GM10266 (cell line): ENCODE results near the gene RASGRP1.

ENCODE experiments used
- DNase-seq: peaks from one replicate; pipeline ENCODE4 v3.0.0; 2012; ENCODE audit errors: extremely low spot score
- CTCF ChIP-seq: IDR thresholded peaks from 2 replicates; pipeline ENCODE4 v1.5.1; 2012; ENCODE audit warnings: mild to moderate bottlenecking, low read depth; ENCODE audit not compliant: control insufficient read depth, insufficient read depth; ENCODE audit errors: missing control alignments

The RASGRP1 gene

GRCh38 chr15:38477637-38478036, 87.0 kb downstream of the RASGRP1 start:
- TF ChIP-seq CTCF, result no peak
- DNase-seq, result no peak

DNA sequence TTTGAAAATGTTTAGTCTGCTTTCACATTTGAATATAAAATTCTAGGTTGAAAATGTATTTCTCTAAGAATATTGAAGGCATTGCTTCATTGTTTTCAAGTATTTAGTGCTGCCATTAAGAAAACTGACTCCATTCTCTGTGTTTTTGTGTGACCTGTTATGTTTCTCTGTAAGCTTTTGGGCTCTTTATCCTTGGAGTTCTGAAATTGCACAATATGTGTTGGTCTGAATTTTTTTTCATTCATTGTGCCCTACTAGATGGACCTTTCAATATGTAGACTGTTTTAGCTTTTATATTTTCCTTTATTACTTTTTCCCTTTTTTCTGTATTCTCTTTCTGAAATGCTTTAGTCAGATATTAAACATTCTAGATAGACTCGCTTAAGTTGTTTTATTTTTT, 88.5 kb downstream of the RASGRP1 start:
- no peak for TF ChIP-seq CTCF
- DNase-seq, result no peak

- no peak for TF ChIP-seq CTCF
- DNase-seq, result no peak
Measured at GRCh38 chr15:38475361-38475760, 89.3 kb downstream of the RASGRP1 start.

GRCh38 chr15:38474155-38474757, 90.4 kb downstream of the RASGRP1 start:
- peak; percentile 73 for TF ChIP-seq CTCF

DNA sequence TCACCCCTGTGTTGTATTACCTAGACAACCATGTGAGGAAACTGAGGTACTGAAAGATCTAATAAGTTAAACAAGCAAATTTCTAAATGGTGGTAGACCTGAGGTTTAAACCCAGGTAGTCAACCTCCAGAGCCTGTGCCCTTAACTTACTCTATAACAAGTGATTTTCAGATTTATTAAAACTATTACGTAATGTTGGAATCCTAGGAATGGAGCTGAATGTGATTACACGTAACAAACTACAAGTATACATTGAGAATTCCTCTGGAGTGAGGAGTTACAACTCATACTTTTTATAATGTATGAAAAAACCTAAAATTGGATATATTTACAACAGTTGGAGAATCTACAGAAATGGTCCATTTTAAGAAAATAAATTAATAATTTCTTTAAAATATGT, 92.6 kb downstream of the RASGRP1 start:
- no peak for TF ChIP-seq CTCF
- DNase-seq, result no peak

More at GRCh38 chr15:38474155-38474757, 90.4 kb downstream of the RASGRP1 start:
- peak; percentile 43 for DNase-seq

- no peak for TF ChIP-seq CTCF
Measured at GRCh38 chr15:38470816-38471215, 93.8 kb downstream of the RASGRP1 start.

DNA sequence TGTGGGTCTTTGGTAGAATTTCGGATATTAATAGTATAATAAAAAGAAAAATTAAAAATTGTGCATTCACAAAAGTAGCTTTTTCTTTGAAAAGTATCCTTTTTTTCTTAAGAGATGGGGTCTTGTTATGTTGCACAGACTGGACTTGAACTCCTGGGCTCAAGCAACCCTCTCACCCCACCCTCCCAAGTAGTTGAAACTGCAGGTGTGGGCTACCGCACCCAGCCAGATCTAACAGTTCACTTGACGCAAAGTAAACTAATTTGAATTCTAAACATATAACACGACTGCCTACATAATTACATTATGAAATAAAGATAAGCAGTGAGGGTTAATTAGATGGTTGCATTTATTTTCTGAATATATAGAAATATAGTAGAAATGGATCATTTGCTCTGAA, 99.9 kb downstream of the RASGRP1 start:
- DNase-seq, result no peak
- TF ChIP-seq CTCF, result no peak

More at GRCh38 chr15:38470816-38471215, 93.8 kb downstream of the RASGRP1 start:
- DNase-seq, result no peak
